GM19467 (cell line): ENCODE measurements around the gene CNBD2.
"Not testable (repeated sequence)": the region's sequence is repeated elsewhere in the genome, so short reads cannot be mapped to it uniquely, and the experiment has no call there.

Source experiments
- ATAC-seq: cut with Tn5 transposase; IDR thresholded peaks from one replicate; pipeline ENCODE4 v1.9.1; 2021; ENCODE audit warnings: mild to moderate bottlenecking, moderate library complexity; ENCODE audit not compliant: unreplicated experiment

Gene CNBD2

DNA sequence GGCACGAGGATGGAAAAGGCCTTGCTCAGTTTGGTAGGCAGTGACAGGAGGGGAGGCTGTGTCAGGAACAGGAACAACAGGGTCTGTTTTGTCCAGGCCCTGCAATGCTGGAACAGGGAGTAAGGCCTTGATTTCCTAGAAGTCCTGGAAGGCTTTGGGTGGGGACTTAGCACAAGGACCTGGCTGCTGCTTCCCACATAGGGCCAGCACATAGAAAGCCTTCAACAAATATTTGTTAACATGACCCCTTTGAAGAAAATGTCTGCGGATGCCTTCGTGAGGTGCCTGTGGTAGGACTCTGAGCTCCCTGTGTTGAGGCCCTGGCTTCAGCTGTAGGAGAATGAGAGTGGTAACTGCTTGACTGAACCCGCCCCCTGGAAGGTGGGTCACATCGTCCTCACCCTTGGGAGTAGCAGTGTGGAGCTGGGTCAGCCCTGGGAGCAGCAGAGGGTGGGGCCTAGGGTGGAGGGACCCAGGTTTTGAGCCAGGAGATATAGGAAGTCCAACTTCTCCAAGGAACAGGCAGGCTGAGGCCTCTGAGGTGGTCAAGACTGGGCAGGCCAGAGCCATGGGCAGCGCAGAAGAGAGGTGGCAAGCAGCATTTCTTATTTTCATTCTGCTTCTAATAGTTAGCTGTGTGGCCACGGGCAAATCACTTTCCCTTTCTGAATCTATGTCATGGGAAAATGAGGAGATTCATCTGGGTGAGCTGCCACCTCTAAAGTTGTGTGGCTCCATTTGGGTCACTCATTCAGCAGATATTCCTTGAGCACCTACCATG lies 50.0 kb downstream of the CNBD2 start:
- ATAC-seq = no peak

DNA sequence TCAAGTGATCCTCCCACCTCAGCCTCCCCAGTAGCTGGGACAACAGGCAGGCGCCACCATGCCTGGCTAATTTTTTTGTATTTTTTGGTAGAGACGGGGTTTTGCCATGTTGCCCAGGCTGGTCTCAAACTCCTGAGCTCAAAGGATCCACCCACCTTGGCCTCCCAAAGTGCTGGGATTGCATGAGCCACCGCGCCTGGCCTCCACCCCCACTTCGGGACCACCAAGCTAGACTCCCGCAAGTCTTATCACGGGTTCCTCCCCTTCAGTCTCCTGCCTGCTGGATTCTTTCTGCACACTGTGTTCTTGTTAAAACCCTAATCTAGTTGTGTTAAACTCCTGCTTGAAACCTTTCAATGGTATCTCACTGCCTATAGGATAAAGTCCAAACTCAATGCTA lies 57.7 kb downstream of the CNBD2 start:
- ATAC-seq = not testable (repeated sequence)

DNA sequence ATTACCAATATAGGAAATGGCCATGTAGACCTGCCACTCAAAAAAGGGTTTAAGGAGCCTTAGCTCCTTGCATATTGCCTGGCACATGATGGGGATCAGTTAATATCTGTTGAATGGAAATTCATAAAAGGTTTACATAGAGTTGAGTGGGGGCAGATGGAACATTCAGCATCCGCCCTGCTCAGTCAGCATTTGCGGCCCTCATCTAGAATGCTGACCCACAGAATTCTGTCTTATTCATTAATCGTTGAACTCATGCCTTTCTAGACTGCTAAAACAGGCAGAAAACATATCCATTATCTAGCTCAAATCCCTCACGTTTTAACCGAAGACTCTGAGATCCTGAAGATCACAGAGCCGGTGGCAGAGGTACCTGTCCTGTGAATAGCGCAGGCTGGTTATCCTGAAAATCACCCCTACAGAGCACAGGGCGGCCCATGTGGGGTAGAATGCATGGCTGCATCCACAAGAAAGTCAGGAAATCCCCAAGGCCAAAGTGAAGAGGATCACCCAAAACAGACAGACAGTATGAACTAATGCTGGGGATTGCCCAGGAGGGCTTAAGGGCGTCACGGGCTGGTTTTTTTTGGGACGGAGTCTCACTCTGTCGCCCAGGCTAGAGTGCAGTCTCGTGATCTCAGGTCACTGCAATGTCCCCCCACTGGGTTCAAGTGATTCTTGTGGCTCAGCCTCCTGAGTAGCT lies 59.9 kb downstream of the CNBD2 start:
- no peak for ATAC-seq

DNA sequence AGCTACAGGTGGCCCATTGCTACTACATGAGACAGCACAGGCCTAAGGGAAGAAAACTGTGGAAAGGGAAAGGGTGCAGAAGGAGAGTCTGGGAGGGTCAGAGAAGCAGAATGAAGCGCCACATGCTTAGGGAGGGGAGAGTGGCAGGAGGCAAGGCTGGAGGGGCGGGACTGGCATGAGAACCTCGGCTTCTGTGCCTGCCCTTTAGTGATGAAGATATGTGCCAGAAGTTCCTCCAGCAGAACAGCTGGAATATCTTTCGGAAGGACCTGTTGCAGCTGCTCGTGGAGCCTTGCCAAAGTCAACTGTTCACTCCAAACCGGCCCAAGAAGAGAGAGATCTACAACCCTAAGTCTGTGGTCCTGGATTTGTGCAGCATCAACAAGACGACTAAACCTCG lies 61.8 kb downstream of the CNBD2 start:
- ATAC-seq = no peak

DNA sequence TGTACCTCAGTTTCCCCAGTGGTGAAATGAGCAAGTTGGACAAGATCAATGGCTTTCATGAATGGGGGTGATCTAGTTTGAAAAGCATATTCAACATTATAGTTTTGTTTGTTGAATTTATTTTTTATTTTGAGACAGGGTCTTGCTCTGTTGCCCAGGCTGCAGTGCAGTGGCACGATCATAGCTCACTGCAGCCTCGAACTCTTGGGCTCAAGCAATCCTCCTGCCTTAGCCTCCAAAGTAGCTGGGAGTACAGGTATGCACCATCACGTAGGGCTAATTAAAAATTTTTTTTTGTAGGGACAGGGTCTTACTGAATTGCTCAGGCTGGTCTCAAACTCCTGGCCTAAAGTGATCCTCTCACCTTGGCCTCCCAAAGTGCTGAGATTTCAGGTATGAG lies 63.4 kb downstream of the CNBD2 start:
- ATAC-seq = no peak

DNA sequence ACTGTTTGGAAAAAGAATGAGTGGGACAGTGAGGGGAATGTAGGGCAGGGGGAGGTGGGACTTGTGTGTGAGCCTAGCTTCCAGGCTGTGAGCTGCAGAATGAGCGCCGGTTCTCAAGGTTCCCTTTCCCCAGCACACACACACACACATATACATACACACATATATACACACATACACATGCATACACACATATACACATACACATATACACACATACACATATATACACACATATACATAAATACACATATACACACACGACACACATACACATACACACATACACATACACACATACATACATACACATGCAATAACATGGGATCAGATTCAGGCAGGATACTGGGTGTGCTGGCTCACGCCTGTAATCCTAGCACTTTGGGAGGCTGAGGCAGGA lies 66.5 kb downstream of the CNBD2 start:
- no peak for ATAC-seq

DNA sequence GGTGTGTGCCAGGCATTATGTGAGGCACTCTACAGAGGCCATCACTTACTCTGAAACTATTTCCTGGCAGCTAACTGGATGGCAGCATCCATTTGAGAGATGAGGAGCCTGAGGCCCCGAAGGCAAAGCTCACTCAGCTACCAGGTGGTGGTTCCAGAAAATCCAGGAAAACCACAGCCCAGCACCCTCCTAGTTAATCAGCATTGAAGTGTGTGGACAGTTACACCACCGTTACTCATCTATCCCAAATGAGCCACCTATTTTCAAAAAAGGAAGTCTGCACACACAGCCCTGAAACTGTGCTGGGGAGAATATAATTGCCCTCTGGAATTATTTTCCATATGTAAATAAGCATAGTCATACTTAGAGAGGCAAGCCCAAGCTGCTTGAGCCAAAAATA lies 67.4 kb downstream of the CNBD2 start:
- ATAC-seq = no peak

DNA sequence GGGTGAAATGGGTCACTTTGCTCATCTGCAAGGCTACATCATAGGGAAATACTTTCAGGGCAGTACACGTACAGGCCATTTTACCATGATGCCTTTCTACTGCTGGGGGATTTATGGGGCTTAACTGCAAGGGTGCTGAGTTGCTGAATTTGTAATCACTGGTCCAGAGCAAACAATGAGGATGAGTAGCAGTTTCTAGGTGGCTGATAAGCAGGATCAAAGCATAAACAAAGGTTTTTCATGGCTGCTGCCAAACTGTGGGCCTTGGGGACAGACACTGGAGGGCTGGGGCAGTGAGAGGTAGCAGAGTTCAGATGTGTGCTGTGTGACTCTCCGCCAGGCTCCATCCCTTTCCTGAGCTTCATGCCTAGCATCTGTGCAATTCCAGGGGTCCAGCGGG lies 68.3 kb downstream of the CNBD2 start:
- no peak for ATAC-seq

DNA sequence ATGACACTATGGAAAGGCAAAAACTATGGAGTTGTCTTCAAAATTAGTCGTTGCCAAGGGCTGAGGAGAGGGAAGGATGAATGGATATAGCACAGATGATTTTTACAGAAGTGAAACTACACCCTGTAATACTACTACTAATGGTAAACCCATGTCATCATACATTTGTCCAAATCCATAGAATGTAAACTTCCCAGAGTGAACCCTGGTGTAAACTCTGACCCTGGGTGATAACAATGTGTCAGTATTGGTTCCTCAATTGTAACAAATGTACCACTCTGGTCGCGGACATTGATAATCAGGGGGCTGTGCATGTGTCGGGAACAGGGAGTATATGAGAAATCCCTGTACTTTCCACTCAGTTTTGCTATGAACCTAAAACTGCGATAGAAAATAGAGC lies 72.2 kb downstream of the CNBD2 start:
- no peak for ATAC-seq

DNA sequence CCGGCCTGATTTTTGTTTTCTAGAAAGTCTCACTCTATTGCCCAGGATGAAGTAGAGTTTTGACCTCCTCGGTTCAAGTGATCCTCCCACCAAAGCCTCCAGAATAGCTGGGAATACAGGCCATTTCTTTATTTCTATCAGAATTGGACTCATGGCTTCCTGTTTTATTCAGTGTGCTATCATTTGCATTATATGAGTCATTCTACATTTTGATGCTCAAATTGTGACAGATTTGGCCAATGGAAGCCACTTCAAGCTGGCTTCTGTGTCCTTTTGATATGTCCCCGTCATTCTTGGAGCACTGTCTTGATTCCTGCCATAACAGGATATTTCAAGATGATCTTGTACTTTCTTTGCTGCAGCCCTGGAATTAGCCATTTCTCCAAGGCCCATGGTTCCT lies 75.1 kb downstream of the CNBD2 start:
- ATAC-seq = no peak

DNA sequence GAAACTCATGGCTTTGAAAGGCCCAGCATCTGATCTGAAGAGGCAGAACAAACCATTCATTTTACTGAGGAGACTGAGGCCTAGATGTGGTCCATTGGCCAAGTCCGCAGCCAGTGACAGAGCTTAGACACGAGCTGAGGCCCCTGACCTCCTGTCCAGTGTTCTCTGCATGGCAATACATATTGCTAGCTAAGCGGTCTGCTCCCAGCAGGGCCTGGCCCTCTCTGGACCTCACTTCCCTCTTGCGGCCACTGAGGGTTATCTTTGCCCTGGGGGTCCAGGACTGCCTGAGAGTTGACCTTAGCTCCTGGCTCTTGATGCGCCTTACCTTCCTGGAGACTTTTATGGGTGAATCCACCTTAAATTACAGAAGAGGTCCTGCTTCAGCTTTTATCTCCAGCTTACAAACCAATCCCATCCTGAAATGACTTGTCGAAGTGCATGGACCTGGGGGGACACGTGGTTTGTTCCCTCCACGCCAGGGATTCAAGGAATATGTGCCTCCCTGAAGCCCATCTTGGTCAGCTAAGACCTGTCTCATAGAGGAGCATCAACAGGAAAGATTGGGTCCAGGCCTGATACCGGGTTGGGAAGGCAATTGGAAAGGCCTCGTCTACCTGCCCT lies 75.6 kb downstream of the CNBD2 start:
- ATAC-seq = no peak

DNA sequence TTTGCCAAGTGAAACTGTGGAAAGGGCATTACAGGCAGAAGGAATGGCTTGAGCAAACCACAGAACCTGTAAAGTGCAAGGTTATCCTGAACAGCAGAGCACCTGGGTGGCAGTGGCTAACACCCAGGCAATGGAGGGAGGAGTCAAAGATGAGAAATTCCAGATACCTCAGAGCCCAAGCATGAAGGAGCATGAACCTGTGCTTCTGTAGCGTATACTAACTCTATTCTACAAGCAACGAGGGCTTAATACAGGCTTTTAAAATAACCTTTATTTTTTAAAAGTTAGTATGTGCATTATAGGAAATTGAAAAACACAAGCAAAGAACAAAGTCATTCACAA lies 77.0 kb downstream of the CNBD2 start:
- ATAC-seq = no peak

DNA sequence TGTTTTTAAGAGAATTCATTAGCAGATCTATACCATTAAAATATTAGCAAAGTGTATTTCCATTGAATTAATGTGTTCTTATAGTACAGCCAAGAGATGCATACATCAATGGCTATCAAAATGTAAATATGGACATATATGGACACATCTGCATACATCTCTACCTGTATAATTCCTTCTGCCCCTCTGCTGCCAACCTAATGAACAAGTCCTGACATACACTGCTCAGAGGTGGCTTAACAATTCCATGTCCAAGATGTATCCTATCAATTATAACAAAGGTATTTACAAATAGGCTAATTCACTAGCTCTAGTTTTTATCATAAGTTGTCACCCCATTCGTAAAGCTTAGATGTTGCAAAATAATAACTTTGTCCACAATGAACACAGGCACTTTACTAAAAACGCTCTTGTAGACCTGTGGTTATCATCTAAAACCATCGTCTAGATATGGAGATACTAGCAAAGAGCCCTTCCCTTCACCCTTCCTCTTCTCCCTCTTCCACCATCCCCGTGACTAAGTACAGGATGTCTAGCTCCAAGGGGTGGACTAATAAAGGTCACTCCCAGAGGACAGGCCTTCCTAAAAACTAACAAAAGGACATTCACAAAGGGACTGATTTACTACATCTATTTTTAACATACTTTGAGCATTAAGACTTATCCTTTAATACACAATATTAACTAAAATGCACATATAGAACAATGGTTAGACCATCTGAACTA lies 77.8 kb downstream of the CNBD2 start:
- not testable (repeated sequence) for ATAC-seq

DNA sequence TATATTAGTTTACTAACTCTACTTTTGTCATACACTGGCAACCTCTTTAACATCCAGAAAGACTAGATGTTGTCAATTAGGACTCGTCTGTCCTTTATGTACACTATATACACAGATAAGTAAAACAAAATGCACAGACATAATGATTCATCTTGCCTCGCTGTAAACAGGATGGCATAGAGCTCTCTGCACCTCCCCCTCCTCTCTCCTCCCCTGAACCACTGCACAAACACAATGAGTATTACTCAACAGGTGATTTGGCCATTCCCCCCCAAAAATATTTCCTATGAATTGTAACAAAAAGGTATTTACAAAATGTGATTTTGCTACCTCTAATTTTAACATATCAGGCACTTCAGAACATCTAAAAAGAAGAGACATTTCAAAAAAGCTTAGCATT lies 81.0 kb downstream of the CNBD2 start:
- ATAC-seq = not testable (repeated sequence)

DNA sequence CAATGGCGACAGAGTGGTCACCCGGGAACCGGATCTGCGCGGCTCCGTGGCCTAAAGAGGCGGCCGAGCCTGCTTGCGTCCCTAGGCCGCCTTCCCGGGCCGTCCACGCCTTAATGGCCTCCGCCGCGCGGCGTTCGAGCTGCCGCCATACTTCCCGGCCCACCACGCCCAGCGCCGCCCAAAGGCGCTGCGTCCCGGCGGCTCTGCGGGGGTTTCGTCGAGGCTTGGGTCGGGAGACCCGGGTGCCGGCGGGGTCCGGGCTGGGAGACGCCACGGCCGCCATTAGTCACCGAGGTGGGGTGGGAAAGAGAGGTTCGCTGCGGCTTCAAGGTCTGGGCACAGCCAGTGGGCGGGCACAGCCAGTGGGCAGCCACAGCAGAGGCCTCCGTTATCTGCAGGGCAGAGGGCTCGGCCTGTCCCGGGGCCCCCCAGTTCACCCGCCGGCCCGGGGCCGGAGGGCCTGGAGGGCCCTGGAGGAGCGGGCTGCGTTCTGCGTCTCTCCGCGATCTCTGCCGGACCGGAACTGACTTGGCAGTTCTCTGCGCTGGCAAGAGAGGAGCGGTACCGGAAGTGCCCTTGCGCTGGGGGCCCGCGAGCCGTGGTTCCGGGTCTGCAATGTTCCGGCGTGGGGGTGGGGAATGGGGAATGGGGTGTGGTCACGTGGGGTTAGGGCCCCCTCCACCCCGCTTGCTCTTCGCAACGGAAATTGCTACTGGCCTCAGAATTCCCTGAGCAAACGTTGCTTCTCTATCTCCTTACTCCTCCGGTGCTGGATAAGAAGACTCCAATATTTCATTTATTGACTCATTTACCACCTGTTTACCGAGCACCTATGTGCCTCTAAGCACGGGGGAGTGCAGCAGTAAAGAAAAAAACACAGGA lies 82.3 kb downstream of the CNBD2 start:
- ATAC-seq = peak; percentile 89

DNA sequence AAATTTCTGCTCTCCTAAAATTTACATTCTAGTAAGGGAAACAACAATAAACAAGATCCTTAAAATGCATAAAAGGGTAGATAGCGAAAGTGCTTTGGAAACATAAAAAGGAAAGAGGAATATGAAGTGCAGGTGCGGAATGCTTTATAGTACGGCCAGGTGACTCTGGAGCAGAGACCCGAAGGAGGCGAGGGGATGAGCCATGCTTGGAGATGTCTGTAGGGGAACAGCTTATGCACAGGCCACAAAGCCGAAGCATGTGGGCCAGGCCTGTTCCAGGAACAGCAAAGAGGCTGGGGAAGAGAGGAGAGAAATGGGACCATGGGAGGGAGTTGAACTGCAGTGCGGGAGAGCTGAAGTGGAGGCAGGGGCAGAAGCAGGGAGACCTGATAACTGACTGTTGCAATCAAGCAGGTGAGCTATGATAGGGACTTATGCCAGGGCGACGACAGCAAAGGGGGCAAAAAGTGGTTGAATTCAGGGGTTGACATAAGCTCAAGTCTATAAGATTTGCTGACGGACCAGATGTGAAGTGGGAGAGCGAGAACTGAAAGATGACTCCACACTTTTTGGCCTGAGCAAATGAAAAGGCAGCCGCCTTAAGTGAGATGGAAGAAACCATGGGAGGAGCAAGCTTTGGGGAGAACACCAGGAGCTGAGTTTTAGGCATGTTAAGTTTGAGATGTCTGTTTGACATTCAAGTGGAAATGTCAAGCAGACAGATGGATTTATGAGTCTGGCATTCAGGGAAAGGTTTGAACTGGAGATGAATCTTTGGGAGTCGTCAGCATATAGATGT lies 83.1 kb downstream of the CNBD2 start:
- ATAC-seq = no peak

DNA sequence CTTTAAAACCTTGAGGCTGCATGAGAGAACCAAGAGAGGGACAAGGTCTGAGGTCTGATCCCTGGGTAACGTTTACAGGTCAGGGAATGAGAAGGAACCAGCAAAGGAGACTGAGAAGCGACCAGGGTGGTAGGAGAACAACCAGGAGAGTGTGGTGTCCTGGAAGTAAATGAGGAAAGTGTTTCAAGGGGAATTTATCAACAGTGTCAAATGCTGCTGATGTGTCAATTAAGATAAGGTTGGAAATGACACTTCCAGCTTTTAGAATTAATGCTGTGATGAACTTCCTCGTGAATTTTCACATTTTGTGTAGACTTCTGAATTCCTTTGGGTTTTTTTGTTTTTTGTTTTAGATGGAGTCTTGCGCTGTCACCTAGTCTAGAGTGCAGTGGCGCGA lies 83.7 kb downstream of the CNBD2 start:
- ATAC-seq = no peak

DNA sequence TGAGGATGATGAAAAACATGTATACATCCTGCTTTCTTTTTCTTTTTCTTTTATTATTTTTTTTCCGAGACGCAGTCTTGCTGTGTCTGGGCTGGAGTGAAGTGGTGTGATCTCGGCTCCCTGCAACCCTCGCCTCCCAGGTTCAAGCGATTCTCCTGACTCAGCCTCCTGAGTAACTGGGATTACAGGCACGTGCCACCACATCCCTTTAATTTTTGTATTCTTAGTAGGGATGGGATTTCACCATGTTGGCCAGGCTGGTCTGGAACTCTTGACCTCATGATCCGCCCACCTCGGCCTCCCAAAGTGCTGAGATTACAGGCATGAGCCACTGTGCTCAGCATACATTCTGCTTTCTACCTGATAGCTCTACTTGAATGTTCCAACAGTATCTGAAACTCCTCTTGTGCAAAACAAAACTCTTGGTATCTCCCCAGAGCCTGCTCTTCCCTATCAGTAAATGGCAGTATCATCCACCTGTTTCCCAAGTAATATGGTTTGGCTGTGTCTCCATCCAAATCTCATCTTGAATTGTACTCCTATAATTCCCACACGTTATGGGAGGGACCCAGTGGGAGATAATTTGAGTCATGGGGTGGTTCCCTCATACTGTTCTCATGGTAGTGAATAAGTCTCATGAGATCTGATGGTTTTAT lies 85.6 kb downstream of the CNBD2 start:
- ATAC-seq = not testable (repeated sequence)

DNA sequence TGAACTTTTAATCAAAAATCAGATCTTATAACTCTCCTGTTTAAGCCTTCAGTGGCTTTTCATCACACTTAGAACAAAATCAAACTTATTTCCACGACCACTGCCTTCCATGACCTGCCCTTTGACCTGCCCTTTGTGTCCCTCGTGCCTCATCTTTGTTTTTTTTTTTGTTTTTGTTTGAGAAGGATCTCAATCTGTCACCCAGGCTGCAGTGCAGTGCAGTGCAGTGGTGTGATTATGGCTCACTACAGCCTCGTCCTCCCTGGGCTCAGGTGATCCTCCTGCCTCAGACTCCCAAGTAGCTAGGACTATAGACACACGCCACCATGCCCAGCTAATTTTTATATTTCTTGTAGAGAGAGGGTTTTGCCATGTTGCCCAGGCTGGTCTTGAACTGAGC lies 86.8 kb downstream of the CNBD2 start:
- no peak for ATAC-seq
